ENCODE results near the gene ACAA1.

ACAA1 gene

DNA sequence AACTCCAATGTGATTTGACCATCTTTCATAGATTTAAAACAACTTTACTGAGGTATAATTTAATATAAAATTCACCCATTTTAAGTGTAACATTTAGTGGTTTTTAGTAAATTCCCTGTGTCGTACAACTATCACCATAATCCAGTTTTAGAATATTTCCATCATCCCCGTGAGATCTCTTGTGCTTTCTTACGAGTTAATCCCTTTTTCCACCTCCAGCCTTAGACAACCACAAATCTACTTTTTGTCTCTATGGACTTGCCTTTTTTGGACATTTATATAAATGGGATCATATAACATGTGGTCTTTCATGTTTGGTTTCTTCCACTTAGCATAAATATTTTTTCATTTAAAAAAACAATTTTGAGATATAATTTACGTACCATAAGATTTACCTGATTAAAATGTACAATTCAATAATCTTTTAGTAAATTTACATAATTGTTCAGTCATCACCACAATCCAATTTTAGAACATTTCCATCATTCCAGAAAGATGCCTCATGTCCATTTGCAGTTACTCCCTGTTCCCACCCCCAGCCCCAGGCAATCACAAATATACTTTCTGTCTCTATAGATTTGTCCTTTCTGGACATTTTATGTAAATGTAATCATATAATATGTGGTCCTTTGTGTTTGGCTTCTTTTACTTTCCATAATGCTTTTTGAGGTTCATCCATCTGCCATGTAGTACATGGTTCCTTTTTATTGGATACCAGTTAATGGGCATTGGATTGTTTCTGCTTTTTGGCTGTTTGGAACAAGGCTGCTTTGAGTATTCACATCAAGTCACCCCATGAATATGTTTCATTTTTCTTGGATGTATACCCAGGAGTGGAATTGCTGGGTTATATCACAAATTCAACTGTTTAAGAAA, 31.5 kb upstream of the ACAA1 start:
- H3K4me3 ChIP-seq (replicated peaks; ENCODE audit: low read depth, low read length) = no peak overlapping the region
- DNase-seq (ENCODE audit: low read depth) = peak; percentile 50
- TF ChIP-seq, protein P1, sequence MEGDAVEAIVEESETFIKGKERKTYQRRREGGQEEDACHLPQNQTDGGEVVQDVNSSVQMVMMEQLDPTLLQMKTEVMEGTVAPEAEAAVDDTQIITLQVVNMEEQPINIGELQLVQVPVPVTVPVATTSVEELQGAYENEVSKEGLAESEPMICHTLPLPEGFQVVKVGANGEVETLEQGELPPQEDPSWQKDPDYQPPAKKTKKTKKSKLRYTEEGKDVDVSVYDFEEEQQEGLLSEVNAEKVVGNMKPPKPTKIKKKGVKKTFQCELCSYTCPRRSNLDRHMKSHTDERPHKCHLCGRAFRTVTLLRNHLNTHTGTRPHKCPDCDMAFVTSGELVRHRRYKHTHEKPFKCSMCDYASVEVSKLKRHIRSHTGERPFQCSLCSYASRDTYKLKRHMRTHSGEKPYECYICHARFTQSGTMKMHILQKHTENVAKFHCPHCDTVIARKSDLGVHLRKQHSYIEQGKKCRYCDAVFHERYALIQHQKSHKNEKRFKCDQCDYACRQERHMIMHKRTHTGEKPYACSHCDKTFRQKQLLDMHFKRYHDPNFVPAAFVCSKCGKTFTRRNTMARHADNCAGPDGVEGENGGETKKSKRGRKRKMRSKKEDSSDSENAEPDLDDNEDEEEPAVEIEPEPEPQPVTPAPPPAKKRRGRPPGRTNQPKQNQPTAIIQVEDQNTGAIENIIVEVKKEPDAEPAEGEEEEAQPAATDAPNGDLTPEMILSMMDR (IDR thresholded peaks at IDR 0.05; ENCODE audit: low read length, missing control alignments) = no peak

DNA sequence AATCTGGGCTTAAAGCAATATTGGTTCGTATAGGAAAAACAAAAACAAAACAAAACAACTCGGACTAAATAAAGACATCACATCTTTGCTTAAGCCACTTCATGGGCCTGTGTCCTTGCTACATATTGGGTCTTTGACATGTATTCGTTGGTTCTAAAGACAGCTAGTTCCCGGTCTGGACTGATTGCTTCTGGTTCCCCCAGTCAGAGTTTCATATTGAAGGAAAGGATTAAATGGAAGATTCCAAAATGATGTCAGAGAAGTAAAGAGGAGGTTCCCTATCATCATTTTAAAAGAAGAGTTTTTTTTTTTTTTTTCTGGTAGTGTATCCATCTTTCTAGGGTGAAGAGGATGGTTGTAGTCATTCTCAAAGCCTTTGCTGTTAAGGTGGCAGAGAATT, 30.7 kb upstream of the ACAA1 start:
- DNase-seq (ENCODE audit: low read depth) = no peak
- no peak overlapping the region for H3K4me3 ChIP-seq (replicated peaks; ENCODE audit: low read depth, low read length)
- TF ChIP-seq, protein P1 (IDR thresholded peaks at IDR 0.05; ENCODE audit: low read length, missing control alignments) = no peak

DNA sequence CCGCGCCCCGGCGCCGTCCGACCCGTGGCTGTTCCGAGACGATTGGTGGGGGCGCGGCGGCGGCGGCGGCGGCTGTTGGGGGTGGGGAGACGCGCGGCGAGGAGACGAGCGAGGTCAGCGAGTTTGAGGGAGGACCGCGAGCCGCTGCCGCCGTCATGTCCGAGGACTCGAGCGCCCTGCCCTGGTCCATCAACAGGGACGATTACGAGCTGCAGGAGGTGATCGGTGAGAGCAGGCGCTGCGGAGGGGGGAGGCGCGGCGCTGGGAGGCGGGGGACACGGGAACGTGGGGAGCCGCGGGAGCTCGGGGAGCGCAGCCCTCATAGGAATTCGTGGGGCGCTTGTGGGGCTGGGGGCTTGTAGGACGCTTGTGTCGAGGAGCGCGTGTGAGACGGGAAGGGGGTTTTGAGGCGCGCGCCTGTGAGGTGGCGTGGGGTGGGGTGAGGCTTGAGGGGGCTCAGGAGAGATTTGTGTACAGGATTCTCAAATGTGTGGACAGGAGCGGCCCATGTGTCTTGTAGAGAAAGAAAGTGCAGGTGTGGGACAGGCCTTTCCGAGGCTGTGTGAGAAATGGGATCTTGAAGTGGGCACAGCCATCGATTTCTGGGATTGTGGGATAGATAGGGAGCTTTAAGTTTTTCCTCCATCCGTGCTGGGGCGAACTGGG, 28.9 kb upstream of the ACAA1 start:
- TF ChIP-seq, protein P1 (IDR thresholded peaks at IDR 0.05; ENCODE audit: low read length, missing control alignments) = no peak
- DNase-seq (ENCODE audit: low read depth) = no peak
- peak overlapping the region; percentile 84 for H3K4me3 ChIP-seq (replicated peaks; ENCODE audit: low read depth, low read length)

DNA sequence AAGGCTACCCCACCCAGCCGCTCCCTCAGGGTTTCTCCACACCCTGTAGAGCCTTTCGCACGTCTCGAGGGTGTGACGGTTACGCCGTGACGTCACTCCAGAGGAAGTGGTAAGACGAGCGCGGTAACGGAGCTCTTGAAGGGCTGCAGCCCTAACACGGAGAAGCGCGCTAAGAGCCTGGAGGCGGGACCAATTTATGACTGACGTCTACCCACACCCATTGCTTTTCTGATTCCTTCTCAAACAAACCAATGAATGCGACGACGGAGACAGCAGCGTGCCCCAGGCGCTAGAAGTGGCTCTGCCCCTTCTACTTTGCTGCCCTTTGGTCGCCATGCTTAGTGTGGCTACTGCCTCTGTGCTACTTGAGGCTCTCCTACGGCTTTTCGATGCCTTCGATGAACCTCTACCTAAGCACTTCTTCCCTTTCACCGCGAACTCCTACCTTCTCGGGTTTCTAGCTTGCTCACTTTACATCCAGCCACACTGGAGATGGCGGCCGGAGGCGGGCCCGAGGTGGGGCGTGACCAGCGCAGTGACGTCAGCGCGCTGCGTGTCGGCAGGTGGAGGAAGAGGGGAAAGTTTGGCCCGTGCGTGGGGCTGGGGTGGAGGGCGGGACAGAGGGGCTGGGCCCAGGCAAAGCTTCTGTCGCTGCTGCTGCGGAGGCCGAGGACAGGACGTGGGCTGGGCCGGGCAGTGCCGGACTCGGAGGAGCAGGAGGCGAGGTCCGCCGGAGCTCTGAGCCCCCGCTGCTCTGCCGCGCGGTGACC, 28.2 kb upstream of the ACAA1 start, which contains the start of gene OXSR1:
Gene OXSR1, plus strand, starts transcription at position 586 of the 770 bp plus-strand sequence. CDS start 340 bp downstream, outside the sequence.
- peak; percentile 100 for DNase-seq (ENCODE audit: low read depth)
- peak within 1 kb of the TSS; percentile 84 for H3K4me3 ChIP-seq (replicated peaks; ENCODE audit: low read depth, low read length)
- TF ChIP-seq, protein P1 (IDR thresholded peaks at IDR 0.05; ENCODE audit: low read length, missing control alignments) = no peak

DNA sequence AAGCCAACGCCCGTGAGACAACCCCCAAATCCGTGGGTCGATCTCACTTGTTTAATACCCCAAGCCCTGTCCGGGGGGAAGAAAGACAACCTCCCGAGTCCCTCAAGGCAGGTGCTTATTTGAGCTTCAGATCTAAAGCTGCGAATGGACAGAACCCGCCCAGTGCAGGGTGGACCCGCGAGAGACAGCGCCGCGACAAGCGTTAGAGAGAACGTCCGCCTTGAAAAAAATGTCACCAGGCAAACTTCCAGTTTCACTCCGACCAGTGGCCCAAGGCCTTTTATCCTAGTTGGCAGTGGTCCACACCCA, 27.7 kb upstream of the ACAA1 start:
- TF ChIP-seq, protein P1 (IDR thresholded peaks at IDR 0.05; ENCODE audit: low read length, missing control alignments) = no peak
- no peak for DNase-seq (ENCODE audit: low read depth)
- peak overlapping the region; percentile 84 for H3K4me3 ChIP-seq (replicated peaks; ENCODE audit: low read depth, low read length)

DNA sequence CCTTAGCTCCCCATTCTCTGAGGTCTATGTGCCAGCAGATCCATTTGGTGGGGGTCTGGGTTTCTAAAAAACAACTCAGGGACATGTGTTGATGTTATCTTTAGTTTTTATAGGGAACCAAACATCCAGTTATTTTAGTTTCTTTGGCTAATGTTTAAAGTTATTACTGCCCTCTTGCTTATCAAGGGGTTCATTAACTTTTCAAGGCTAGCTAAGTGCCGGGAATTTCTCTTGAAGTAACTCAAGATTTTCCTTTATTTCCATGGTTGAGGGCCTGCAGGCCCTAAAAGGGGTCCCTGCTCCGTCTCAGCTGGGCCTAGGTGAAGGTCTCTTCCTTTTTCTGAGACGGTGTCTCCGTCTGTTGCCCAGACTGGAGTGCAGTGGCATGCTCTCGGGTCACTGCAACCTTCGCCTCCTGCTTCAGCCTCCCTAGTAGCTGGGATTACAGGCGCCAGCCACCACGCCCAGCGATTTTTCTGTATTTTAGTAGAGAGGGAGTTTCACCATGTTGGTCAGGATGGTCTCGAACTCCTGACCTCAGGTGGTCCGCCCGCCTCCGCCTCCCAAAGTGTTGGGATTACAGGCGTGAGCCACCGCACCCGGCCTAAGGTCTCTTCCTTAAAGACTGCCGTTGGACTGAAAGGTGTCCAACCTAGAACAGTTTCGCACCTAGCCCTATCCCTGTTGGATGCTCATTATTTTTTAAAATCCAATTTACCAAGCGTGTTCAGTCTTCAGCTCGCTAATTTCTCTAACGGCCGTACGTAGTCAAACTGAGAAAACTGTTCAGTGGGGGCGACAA, 27.1 kb upstream of the ACAA1 start:
- TF ChIP-seq, protein P1 (IDR thresholded peaks at IDR 0.05; ENCODE audit: low read length, missing control alignments) = no peak
- no peak for DNase-seq (ENCODE audit: low read depth)
- H3K4me3 ChIP-seq (replicated peaks; ENCODE audit: low read depth, low read length) = peak overlapping the region; percentile 84

Measured in fibroblast of pulmonary artery (primary cell).